SW 1271 (cell line): ENCODE data around the gene ALAS2.
"Not testable (repeated sequence)": the region's sequence is repeated elsewhere in the genome, so short reads cannot be mapped to it uniquely, and the experiment has no call there.

ENCODE experiments used
- DNase-seq, 2 experiments: peaks; one replicate each; lab custom pipeline; 2025; lab: John Stamatoyannopoulos, UW

ALAS2 gene

GRCh38 chrX:55030271-55031205 is at the start of gene ALAS2:
Gene ALAS2 (minus strand): TSS chrX:55030977. CDS start chrX:55026000, 4,977 bp downstream.
- no peak for DNase-seq

- DNase-seq, result no peak
Observed at GRCh38 chrX:55074851-55075467, 44.2 kb upstream of the ALAS2 start, which contains the start of gene PAGE2B. Gene PAGE2B (plus strand): TSS chrX:55075030. CDS start chrX:55076042, 1,012 bp downstream.

GRCh38 chrX:55072286-55072685 is 41.5 kb upstream of the ALAS2 start:
- DNase-seq, result no peak

GRCh38 chrX:55067180-55067579 is 36.4 kb upstream of the ALAS2 start:
- DNase-seq, result not testable (repeated sequence)

- peak in 1 of 2 experiments; percentile 0 for DNase-seq
Observed at GRCh38 chrX:55057675-55058249, 27.0 kb upstream of the ALAS2 start.

GRCh38 chrX:55056820-55057674 is 26.3 kb upstream of the ALAS2 start:
- DNase-seq, result no peak

GRCh38 chrX:55050599-55050998 is 19.8 kb upstream of the ALAS2 start:
- not testable (repeated sequence) for DNase-seq

GRCh38 chrX:55041514-55041913 is 10.7 kb upstream of the ALAS2 start:
- no peak for DNase-seq

- DNase-seq, result no peak
Observed at GRCh38 chrX:55039471-55039870, 8.7 kb upstream of the ALAS2 start.

- DNase-seq, result no peak
Observed at GRCh38 chrX:55033429-55033828, 2.7 kb upstream of the ALAS2 start.

- DNase-seq, result no peak
Observed at GRCh38 chrX:55029291-55029690, 1.5 kb downstream of the ALAS2 start.

- DNase-seq, result no peak
Observed at GRCh38 chrX:55028611-55029010, 2.2 kb downstream of the ALAS2 start.

GRCh38 chrX:55028040-55028439 is 2.7 kb downstream of the ALAS2 start:
- no peak for DNase-seq

- DNase-seq, result no peak
Observed at GRCh38 chrX:55026840-55027239, 3.9 kb downstream of the ALAS2 start.

- DNase-seq, result no peak
Observed at GRCh38 chrX:55026143-55026542, 4.6 kb downstream of the ALAS2 start.

- no peak for DNase-seq
Observed at GRCh38 chrX:55014897-55015299, 15.9 kb downstream of the ALAS2 start.

GRCh38 chrX:55011294-55011693 is 19.5 kb downstream of the ALAS2 start:
- peak in 1 of 2 experiments; percentile 2 for DNase-seq

GRCh38 chrX:55008571-55009358 is 22.0 kb downstream of the ALAS2 start:
- DNase-seq, result peak in 1 of 2 experiments; percentile 0

- no peak for DNase-seq
Observed at GRCh38 chrX:55007656-55008055, 23.1 kb downstream of the ALAS2 start.

- DNase-seq, result no peak
Observed at GRCh38 chrX:55006827-55007621, 23.8 kb downstream of the ALAS2 start.
